Measurements from ENCODE around the gene GNG2.

The GNG2 gene

DNA sequence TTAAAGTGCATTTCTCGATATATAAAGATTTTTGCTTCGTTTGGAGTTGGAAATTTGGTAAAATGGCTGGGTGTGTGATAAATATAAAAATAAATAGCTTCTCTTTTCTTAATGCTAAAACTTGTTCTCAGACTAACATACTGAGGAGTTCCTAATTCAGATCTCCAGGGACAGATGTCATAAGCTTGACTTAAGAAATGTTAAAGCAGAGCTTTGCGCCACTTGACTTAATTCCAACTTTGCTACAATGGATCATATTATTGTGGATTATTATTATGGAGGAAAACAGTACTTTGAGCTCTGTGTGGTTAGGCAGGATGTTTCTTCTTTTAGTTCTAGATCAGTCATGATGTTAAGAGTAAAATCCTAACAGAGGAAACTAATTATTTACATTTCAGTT is 33.8 kb downstream of the GNG2 start:
- no peak for DNase-seq (ENCODE audit: low read depth)

DNA sequence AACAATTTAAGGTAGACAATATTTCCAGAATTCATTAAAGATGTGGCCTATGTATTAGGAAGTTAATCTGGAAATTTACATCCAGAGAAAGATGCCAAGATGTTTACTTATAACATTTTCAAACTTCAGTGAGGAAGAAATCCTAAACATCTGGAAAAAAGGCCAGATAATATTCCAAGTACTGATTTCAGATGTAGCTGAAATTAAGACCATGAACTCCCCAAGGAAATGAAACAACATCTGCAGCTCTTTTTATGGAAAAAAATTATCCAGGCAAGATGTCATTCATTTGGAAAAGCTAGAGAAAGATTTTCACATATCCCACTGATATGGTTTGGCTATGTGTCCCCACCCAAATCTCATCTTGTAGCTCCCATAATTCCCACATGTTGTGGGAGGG is 35.0 kb downstream of the GNG2 start:
- DNase-seq (ENCODE audit: low read depth) = no peak

DNA sequence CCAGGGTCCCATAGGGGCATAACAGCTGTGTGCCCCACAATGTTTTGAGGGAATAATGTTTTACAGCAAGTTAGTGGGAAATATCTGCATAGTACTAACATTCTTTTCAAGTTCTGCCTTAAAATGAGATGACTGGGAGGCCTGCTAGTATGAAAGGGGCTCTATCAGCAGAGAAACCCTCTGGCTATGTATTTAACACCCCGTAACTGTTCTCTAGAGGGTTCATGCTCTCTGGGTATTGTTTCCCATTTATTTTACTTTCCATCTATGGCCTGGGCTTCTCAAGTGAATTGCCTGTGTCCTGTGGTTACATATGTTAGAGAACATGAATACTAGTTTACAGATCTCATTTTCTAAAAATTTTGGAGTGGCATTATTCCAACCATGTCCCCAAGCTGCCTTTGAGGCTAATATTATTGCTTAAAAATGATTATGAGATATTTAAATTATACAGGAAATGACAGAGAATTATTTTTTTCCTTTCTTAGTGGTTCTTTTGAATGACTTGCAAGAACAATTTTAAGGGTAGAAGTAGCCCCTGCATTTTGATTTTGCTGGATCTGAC is 37.5 kb downstream of the GNG2 start:
- no peak for DNase-seq (ENCODE audit: low read depth)

DNA sequence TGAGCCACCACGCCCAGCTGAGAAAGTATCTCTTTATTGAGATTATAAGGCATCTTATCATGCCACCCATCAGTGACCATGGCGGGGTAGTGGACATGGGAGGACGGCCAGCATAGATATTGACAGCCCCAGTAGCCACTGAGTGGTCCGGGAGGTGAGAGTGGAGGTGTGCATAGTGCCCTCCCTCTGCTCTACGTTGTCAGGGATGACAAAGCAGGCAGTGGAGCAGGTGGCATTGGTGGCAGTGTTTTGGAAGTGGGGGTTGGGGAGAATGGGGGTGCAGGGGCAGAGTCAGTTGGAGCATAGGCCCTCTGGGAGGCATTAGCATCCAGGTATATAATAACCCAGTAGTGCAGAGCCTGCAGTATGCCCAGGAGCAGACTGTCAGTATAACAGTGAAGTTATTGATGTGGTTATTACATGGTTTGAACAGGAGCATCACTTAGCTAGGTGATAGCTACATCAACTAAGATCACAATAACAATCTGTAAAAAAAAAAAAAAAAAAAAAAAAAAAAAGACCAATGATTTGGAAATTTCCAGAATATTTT is 41.1 kb downstream of the GNG2 start:
- no peak for DNase-seq (ENCODE audit: low read depth)

DNA sequence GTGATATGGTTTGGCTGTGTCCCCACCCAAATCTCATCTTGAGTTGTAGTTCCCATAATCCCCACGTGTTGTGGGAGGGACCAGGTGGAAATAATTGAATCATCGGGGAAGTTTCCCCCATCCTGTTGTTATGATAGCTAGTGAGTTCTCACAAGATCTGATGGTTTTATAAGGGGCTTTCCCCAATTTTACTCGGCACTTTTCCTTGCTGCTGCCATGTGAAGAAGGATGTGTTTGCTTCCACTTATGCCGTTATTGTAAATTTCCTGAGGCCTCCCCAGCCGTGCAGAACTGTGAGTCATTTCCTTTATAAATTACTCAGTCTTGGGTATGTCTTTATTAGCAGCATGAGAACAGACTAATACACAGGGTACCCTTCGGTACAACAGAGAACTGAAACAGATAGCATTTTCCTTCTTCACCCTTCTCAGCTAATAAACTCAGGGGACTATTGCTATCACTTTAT is 45.3 kb downstream of the GNG2 start:
- peak; percentile 35 for DNase-seq (ENCODE audit: low read depth)

DNA sequence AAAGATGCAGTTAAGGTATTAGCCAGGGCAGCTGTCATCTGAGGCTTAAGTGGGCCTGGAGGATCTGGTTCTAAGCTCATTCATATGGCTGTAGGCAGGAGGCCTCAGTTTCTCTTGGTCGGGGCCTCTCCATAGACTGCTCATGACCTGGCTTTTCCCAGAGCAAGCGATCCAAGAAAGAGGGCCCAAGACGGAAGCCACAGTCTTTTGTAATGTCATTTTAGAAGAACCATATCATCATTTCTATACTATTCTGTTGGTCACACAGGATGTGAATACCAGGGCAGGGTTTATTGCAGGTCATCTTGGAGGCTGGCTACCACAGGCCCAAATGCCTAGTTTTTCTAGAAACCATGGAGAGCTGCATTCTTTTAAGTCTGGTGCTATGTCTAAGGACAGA is 47.7 kb downstream of the GNG2 start:
- no peak for DNase-seq (ENCODE audit: low read depth)

DNA sequence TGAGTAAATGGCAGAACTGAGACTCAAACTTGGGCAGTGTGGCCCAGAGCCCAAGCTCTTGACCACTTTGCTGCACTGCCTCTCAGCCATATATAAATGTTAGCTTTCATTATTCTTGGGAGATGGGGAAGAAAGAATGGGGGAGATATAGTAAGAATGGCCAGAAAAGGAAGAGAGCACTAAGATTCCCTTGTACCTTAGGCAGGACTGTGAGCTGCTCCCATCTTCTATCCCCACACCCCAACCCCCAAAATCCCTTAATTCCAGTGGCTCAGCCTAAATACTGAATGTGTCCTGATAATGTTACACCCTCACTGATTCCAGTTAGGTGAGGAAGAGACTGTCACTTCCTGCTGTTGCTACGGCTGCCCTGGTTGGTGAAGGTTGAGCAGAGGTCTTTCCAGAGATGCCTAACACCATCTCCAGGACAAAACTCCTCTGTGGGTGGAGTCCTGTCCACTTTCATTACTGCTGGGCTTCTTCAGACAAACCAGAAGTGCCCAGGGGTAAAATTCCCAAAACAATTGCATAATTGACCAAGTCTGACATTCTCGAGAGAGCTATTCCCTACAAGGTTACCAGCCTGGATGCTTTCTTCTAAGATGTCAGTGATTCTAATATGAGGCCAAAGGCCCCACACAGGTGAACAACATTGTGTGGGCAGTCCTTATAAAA is 51.8 kb downstream of the GNG2 start:
- DNase-seq (ENCODE audit: low read depth) = no peak

DNA sequence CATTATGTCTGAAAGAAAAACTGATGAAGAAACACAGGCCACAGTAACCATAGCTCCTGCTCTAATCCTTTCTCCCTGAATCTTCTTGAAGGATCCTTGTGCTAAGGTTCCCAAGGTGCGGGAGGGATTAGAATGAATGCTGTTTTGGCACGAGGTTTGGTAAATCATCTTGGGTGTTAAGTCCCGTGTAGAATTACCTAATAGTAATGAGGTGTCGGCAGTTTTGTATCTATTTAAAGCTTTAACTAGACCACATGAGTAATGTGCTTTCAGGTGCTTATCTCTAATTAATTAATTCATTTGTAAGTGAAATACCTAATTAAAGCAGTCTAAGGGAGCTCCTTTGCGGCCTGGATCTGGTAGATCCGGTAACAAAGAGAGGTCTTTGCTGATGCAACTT is 53.9 kb downstream of the GNG2 start:
- DNase-seq (ENCODE audit: low read depth) = no peak

DNA sequence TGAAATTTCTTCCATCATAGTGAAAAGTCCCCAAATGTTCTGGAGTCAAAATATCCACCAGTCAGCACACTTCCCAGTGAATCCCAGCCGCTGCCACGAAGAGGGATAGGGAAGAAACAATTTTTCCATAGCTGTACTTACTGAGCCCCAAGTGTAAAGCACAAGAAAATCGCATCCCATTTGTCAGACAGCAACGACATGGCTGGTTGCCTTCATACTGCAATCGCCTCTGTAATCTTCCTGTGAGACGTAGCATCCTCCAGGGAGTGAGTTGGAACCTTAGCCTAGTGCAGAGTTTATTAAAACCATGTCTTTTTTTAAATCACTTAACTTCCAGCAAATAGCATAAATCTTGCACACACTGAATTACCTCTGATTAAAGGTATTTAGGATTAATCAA is 56.8 kb downstream of the GNG2 start:
- no peak for DNase-seq (ENCODE audit: low read depth)

DNA sequence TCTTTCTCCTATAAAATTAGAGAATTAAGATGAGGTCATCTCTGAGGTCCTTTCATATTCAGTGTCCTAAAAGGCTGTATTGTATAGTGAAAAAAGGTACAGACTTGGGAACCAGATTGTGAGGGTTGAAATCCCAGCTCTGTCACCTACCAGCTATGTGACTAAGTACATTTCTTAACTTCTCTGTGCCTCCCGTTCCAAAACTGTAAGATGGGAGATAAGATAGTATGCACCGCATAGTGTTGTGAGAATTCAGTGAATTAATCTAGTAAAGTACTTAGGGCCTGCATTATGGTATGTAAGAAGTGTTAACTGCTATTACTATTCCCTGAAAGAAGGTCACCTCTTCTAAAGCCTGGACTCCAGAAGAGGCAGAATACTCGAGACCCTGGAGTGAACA is 60.6 kb downstream of the GNG2 start:
- no peak for DNase-seq (ENCODE audit: low read depth)

DNA sequence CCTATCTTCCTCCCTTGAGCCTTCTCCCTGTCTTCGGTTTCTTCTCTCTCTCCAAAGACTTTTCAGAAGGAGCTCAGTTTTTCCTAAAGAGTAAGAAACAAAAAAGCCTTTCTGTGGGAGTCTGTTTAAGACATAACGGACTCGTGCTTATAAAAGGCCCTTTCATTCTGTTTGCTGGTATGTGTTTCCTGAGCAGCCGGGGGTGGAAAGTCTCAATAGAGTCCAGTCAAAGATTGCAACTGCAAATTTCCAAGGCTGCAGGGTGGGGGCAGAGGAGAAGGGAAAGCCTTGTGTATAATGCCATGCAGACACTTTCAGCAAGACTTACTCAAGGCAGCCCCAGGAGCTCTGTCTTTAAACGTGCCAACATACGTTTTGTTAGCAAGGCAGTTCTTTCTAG is 62.2 kb downstream of the GNG2 start:
- no peak for DNase-seq (ENCODE audit: low read depth)

DNA sequence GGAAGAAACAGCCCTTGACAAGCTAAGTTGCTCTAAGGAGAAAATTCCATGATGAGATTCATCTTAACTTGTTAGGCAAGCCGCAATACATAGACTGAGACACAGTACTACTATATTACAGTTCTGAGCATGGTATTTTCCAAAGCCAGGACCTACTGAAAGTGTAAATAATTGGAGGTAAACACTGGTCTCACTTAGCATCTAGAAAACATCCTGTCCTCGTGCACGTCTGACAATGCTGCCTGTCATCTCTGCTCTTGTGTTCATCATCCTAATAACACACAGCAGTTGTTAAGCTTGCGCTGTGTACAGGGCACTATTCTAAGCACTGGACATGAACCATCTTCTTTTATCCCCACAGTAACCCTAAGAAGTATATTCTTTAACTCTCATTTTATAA is 64.2 kb downstream of the GNG2 start:
- no peak for DNase-seq (ENCODE audit: low read depth)

DNA sequence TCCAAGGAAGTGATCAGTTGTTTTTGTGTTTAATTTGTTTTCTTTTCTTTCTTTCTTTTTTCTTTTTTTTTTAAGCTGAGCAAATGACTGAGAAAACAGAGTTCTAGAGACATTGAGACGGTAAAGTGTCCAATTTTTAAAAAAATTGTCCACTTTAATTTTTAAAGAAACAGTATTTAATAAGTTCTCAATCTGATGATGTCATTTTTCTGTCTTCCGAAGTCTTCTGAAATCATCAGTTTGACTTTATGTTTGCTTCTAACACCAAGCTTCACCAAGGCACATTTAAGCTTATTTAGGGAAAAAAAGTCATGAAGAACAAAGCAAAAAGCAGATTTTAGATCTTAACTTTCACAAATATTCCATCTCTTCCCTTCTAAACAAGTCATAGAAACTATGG is 65.6 kb downstream of the GNG2 start:
- DNase-seq (ENCODE audit: low read depth) = no peak

DNA sequence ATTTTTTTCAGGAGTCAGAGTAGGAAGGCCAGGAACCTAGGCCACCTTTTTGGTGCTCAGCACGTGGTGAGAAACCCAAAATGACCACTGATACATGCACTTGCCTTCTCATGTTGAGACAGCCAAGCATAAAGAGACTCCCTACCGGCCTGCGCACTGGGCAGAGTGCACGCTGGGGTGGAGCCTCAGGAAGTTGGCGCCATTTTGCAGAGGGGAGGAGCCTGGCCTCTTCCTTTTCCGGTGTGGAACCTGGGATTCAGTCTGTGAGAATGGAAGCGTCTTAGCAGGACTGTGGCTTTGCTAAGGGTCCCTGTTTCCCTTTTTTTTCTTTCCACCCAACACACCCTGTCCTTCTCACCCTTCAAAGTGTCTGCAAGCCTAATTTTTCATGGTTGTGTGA is 66.0 kb downstream of the GNG2 start:
- no peak for DNase-seq (ENCODE audit: low read depth)

DNA sequence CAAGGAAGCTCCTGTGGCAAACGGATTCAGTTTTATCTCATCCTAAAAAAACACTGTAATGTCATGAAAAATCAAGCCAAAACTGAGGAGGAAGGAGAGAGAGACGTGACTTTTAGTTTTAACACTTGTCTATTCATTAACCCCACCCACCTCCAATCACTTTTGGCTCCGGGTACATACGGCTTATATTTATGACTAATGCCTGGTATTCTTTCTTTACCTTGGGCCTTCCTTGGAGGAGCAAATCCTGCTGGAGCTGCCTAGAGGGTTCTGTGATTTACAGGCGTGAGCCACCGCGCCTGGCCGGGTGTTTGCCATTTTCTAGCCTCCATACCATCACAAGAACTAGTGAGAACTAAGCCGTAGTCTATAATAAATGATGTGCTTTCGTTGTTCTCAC is 68.2 kb downstream of the GNG2 start:
- DNase-seq (ENCODE audit: low read depth) = no peak

DNA sequence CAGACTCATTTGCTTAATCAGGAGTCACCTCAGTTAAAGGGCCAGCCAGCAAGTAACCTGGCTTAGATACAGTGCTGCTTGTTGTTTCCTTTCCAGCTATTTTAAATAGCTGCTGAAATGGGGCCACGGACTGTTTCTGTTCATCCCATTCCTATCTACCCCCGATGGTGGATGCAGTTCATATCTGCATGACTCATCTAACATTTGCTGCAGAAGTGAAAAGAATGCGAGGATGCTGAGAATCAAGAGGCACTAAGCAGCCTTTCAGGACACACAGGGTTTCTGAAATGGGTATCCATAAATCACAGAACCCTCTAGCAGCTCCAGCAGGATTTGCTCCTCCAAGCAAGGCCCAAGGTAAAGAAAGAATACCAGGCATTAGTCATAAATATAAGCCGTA is 68.8 kb downstream of the GNG2 start:
- no peak for DNase-seq (ENCODE audit: low read depth)

DNA sequence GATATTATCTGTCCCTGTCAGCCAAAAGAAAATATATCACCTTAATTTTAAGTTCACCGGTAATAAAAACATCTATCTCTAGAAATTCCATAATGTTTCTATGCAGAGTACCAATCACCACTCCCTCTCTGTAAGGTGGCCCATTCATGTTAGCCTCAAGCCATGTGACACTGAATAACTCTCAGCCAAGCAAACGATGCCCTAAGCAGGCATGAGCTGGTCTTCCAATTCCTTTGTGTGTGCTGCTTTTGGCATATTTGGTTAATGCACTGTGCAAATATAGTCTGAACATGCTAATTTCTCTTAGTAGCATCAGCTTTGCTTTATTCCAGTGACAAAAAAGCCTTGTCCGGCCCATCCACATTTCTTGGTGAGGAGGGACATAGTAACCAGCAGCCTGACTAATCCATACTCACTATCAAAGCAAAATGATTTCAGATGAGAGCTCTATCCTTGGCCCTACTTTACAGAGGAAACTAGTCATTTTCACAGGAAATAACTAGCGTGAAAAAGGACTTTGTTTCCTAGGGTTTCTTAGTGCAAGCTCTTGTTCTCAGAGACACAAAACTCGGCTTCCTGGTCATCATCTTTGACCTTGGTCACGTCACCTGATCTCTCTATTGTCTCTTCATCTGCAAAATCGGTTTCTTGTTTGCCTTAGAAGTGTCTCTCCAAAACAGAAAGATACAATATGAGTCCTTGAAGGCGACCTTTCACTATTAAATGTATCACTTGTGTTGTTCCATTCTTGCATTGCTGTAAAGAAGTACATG is 69.7 kb downstream of the GNG2 start:
- DNase-seq (ENCODE audit: low read depth) = no peak

DNA sequence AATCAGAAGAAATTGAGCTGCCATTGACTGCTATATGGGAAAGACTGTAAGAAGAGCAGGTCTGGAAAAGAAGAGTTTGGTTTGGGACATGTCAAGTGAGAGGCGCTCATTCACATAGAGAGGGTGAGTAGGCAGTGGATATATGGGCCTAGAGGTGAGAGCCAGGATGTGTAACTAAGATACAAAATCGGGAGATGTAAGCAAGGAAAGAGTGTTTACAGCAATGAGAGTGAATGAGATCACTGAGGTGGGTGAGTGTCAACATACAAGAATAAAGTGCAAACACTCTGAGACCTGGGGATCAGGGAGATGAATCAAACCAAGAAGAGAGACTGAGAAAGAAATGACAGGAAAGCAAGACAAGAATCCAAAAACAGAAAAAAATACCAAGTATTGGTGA is 70.9 kb downstream of the GNG2 start:
- DNase-seq (ENCODE audit: low read depth) = no peak

DNA sequence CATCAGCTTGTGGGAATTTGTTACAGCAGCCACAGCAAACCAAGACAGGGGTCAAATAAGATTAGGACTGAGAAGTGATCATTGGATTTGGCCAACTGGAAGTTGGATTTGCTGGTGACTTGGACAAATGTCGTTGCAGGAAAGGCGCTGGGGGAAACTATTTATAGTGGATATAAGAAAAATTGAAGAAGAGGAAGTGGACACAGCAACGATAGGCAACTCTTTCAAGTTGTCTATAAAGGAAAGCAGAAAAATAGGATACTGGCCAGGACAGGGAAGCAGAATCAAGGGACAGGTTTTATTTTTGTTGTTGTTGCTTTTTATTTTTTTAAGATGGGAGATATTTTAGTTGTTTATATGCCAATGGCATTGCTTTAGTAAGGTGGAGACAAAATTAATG is 72.8 kb downstream of the GNG2 start:
- no peak for DNase-seq (ENCODE audit: low read depth)

DNA sequence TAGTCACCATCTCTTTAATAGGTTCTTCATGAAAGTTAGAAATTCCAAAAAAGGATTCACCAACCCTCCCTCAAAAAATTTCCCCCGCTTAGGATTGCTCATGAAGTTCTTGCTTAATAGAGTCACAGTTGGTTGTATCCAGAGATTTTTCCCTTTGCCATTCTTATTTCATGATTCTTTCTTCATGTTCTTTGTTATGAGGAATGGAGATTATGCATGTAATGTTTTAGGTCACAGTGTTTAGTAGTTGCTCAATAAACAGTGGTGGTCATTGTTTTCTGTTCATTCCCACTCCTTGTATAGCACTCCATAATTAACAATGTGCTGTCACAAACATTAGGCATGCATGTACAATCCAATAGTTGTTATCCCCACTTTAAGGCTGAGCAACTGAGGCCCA is 77.7 kb downstream of the GNG2 start:
- no peak for DNase-seq (ENCODE audit: low read depth)

DNA sequence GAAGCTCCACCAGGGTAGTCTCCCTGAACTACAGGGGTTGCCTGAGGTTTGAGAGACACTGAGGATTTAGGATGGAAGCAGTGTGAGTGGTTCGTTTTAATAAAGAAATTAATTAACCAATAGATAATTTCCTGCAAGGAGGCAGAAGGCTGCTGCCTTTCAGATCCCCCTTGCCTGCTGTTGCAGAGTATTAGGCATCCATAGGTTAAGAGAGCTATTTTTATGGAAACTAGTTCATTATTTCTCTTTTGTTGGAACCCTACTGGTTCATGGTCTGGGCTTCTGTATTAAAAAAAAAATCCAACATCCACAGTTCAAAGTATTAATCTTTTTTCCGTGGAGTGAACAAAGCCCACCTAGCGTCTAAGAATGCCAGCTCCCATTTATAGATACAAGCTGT is 78.4 kb downstream of the GNG2 start:
- DNase-seq (ENCODE audit: low read depth) = no peak

DNA sequence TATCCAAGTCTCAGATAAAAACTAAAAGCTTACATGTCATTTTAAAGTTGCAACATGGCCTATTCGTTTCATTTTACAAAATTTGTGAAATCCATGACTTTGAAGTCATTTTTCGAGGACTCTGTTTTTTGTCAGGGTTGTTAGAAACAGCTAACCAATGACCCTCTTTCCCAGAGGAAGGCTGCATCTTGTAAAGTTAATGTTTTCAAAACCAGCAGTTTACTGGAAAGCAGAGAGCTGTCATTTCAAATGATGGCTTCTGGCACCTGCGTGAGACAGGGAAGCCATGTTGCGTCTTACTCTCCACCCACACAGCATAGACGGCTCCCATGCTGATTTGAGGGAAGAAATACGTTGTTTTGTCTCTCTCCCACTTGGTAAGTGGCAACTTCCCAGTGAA is 78.8 kb downstream of the GNG2 start:
- DNase-seq (ENCODE audit: low read depth) = no peak

DNA sequence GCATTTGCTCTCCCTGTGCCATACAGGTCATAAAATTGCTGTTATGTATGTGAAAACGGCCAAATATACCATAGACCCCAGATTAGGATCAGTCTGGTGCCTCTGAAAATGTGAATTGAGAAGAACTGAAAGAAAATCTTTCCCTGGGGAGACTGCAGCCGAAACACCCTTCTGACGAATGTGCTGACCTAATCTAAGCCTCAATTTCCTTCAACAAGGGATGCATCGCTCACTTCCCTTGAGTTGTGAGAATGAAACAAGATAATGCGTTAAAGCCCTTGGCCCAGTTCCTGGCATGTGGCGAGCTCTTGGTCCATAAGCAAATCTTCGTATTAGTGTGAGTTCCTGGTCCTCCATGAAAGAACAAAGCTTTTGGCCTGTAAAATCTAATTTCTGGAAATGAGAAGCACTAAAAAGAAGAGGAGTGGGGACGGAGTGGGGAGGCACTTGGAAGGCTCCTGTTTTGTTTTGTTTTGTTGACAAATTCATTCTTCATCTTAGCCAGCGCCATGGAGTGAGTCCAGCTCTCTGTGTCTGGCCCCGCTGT is 79.4 kb downstream of the GNG2 start:
- DNase-seq (ENCODE audit: low read depth) = no peak

Measured in stimulated activated CD8-positive, alpha-beta memory T cell treated with anti-CD3 and anti-CD28 coated beads, Interleukin-4, amount 100 ng/mL, for 24 hours (primary cell).